K562 (cell line): ENCODE measurements around the gene RHOXF1.

Source experiments
- CTCFL ChIP-seq: IDR thresholded peaks from 2 replicates; pipeline ENCODE4 v1.6.1; 2011; ENCODE audit warnings: borderline replicate concordance, low read depth, mild to moderate bottlenecking, moderate library complexity, low read length; ENCODE audit not compliant: insufficient read depth, poor library complexity, severe bottlenecking
- EZH2 ChIP-seq: IDR thresholded peaks from 2 replicates; pipeline ENCODE4 v1.6.1; 2012; ENCODE audit warnings: low read depth, mild to moderate bottlenecking, inconsistent platforms, low read length, borderline replicate concordance
- JUN ChIP-seq, 2 experiments: sonication (generic) in 1 of 2; formaldehyde crosslinking in 1 of 2; IDR thresholded peaks; 2 replicates each; pipeline versions ENCODE4 v1.6.1 to v1.8.0; 2012 to 2022; ENCODE audit warnings: borderline replicate concordance in 2 of 2, mild to moderate bottlenecking in 2 of 2, improper control_type of control experiment in 1 of 2, low read depth in 1 of 2, low read length in 1 of 2, missing genetic modification reagents in 1 of 2
- KDM5B ChIP-seq: fragments of 200-600 bp; sonication (generic); IDR thresholded peaks from 2 replicates; pipeline ENCODE4 v1.6.1; 2012; ENCODE audit warnings: low read depth, mild to moderate bottlenecking, moderate library complexity, low read length, control low read depth, inconsistent platforms; ENCODE audit not compliant: insufficient replicate concordance
- NR3C1 ChIP-seq: sonication (generic); formaldehyde crosslinking; IDR thresholded peaks from 2 replicates; pipeline ENCODE4 v1.8.1; 2022; ENCODE audit warnings: missing genetic modification reagents
- POLR2A ChIP-seq: fragments of 450-650 bp; conservative IDR thresholded peaks from 2 replicates; pipeline ENCODE4 v1.6.1; 2016
- POLR2AphosphoS5 ChIP-seq: IDR thresholded peaks from 2 replicates; pipeline ENCODE4 v1.6.1; 2011; ENCODE audit warnings: mild to moderate bottlenecking, low read depth, low read length, moderate library complexity; ENCODE audit not compliant: control insufficient read depth, insufficient read depth
- ZBTB43 ChIP-seq: sonication (generic); formaldehyde crosslinking; IDR thresholded peaks from 2 replicates; pipeline ENCODE4 v1.8.0; 2023; ENCODE audit warnings: mild to moderate bottlenecking, missing genetic modification reagents
- ZNF76 ChIP-seq: fragments of 250-450 bp; sonication (Bioruptor Pico); IDR thresholded peaks from 2 replicates; pipeline ENCODE4 v1.4.0; 2020; ENCODE audit warnings: mild to moderate bottlenecking, moderate library complexity, borderline replicate concordance
- TF ChIP-seq, protein P1 (sequence below), 3 experiments: IDR thresholded peaks in 2 of 3; conservative IDR thresholded peaks in 1 of 3; 2 replicates each; pipeline ENCODE4 v1.5.1; 2011 to 2012; ENCODE audit warnings: low read length in 3 of 3, mild to moderate bottlenecking in 3 of 3, control low read depth in 2 of 3, improper control_type of control experiment in 1 of 3, inconsistent platforms in 1 of 3, low read depth in 1 of 3, mixed read lengths in 1 of 3, moderate library complexity in 1 of 3; ENCODE audit not compliant: insufficient read depth in 2 of 3
- TF ChIP-seq, protein P2 (sequence below): sonication (generic); formaldehyde crosslinking; IDR thresholded peaks from 2 replicates; pipeline ENCODE4 v1.8.1; 2022; ENCODE audit warnings: missing genetic modification reagents

GRCh38 chrX:120144178-120144844 is 28.6 kb upstream of the RHOXF1 start:
- TF ChIP-seq ZBTB43 (CRISPR knock-in tag) (no peak), JUN (IDR thresholded peaks at IDR 0.05; ENCODE audit: borderline replicate concordance, low read depth, low read length) (no peak), JUN (CRISPR knock-in tag; IDR thresholded peaks at IDR 0.05; ENCODE audit: borderline replicate concordance) (no peak), EZH2 (no peak), ZNF76 (no peak), NR3C1 (CRISPR knock-in tag) (no peak), CTCFL (no peak), POLR2AphosphoS5 (no peak), KDM5B (no peak), POLR2A (no peak)
- TF ChIP-seq, protein P1, sequence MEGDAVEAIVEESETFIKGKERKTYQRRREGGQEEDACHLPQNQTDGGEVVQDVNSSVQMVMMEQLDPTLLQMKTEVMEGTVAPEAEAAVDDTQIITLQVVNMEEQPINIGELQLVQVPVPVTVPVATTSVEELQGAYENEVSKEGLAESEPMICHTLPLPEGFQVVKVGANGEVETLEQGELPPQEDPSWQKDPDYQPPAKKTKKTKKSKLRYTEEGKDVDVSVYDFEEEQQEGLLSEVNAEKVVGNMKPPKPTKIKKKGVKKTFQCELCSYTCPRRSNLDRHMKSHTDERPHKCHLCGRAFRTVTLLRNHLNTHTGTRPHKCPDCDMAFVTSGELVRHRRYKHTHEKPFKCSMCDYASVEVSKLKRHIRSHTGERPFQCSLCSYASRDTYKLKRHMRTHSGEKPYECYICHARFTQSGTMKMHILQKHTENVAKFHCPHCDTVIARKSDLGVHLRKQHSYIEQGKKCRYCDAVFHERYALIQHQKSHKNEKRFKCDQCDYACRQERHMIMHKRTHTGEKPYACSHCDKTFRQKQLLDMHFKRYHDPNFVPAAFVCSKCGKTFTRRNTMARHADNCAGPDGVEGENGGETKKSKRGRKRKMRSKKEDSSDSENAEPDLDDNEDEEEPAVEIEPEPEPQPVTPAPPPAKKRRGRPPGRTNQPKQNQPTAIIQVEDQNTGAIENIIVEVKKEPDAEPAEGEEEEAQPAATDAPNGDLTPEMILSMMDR (IDR thresholded peaks at IDR 0.05 in 2 of 3, conservative IDR thresholded peaks at IDR 0.05 in 1 of 3; ENCODE audit: insufficient read depth in 2 of 3, low read depth in 1 of 3, low read length in 3 of 3): no peak
- TF ChIP-seq, protein P2, sequence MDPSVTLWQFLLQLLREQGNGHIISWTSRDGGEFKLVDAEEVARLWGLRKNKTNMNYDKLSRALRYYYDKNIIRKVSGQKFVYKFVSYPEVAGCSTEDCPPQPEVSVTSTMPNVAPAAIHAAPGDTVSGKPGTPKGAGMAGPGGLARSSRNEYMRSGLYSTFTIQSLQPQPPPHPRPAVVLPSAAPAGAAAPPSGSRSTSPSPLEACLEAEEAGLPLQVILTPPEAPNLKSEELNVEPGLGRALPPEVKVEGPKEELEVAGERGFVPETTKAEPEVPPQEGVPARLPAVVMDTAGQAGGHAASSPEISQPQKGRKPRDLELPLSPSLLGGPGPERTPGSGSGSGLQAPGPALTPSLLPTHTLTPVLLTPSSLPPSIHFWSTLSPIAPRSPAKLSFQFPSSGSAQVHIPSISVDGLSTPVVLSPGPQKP (CRISPR knock-in tag): no peak
